ENCODE measurements around the gene CUL7. TPM values are rescaled to one million over a fixed set of nuclear protein-coding genes. Genes with fewer than 3 reads are reported as not detected.

CUL7 gene
- total RNA-seq, 1 experiment from 2014 or later: 23.5 TPM

- H3K27me3 ChIP-seq (ENCODE audit: insufficient read depth, low read length): no peaks in the 10 kb centered on the region
- no peak overlapping the region for H3K27ac ChIP-seq (ENCODE audit: insufficient read length, low read depth, low read length)
- H2BK5ac ChIP-seq (ENCODE audit: insufficient read length, low read length): no peak overlapping the region
- H3K23me2 ChIP-seq (ENCODE audit: insufficient read length, low read depth, low read length, poor library complexity, severe bottlenecking): peaks cover 10% of the 10 kb centered on the region
- H3K18ac ChIP-seq (ENCODE audit: insufficient read length, low read depth, low read length): no peak overlapping the region
- DNase-seq: no peak
- no peak overlapping the region for H3T11ph ChIP-seq (ENCODE audit: low read length)
- peak overlapping the region; percentile 60 for H3K4me2 ChIP-seq (ENCODE audit: insufficient read depth, insufficient read length, low read length)
- WGBS (ENCODE audit: extremely low coverage, insufficient read length, low lambda C conversion rate): no CpG with 5 or more reads among the region's 6 CpGs
- Mint-ChIP-seq H3K4me3 (peak overlapping the region; percentile 72 to 81), H3K36me3 (ENCODE audit: insufficient read depth in 1 of 3, low read depth in 3 of 3) (peaks cover 10 to 23% (median 22%) of the 10 kb centered on the region in 3 experiments), H3K27ac (no peak overlapping the region), H3K4me1 (peaks cover 30 to 63% of the 10 kb centered on the region in 2 experiments), H3K9me3 (no peaks in the 10 kb centered on the region), H3K27me3 (ENCODE audit: low read depth) (no peaks in the 10 kb centered on the region)
- peaks cover 13% of the 10 kb centered on the region for H3K4me1 ChIP-seq (ENCODE audit: insufficient read depth, low read length)
- no peak overlapping the region for H3K56ac ChIP-seq (ENCODE audit: insufficient read length, low read depth, low read length)
- no peak overlapping the region for H3K4ac ChIP-seq (ENCODE audit: low read depth, low read length)
- H4K8ac ChIP-seq (replicated peaks; ENCODE audit: insufficient read length, low read depth, low read length): no peak overlapping the region
- H3K14ac ChIP-seq (ENCODE audit: insufficient read depth, low read length): no peak overlapping the region
- peaks cover 17% of the 10 kb centered on the region; the same call in 1 of the 2 replicates for H3K79me2 ChIP-seq (ENCODE audit: insufficient read depth, low read length)
- TF ChIP-seq CTCF (conservative IDR thresholded peaks at IDR 0.05): no peak
- no peak overlapping the region for H4K5ac ChIP-seq (ENCODE audit: insufficient read length, low read depth, low read length)
- peaks cover 7% of the 10 kb centered on the region for H3K79me1 ChIP-seq (ENCODE audit: insufficient read depth, low read depth, low read length, poor library complexity, severe bottlenecking)
- no peak overlapping the region for H2BK120ac ChIP-seq (ENCODE audit: low read depth, low read length, poor library complexity, severe bottlenecking)
- no peak overlapping the region for H2BK15ac ChIP-seq (ENCODE audit: low read depth, low read length)
- no peak overlapping the region for H2AFZ ChIP-seq (ENCODE audit: low read length)
- no peak overlapping the region for H3K23ac ChIP-seq (ENCODE audit: insufficient read length, low read depth, low read length)
- H4K91ac ChIP-seq (ENCODE audit: insufficient read length, low read depth, low read length): no peak overlapping the region
- H2AK5ac ChIP-seq (ENCODE audit: insufficient read length, low read length): no peak overlapping the region
- H2BK12ac ChIP-seq (ENCODE audit: insufficient read length, low read depth, low read length): no peak overlapping the region
- no peaks in the 10 kb centered on the region for H3K9me3 ChIP-seq (ENCODE audit: control insufficient read depth, low read depth, low read length)
- H3K9ac ChIP-seq (ENCODE audit: extremely low read depth, insufficient read length, low read length): no peak overlapping the region
- H4K20me1 ChIP-seq (ENCODE audit: control insufficient read depth, insufficient read depth, insufficient read length): no peaks in the 10 kb centered on the region
- H2BK20ac ChIP-seq (ENCODE audit: low read depth, low read length, poor library complexity, severe bottlenecking): no peak overlapping the region
These were observed 21.4 kb upstream of the CUL7 start for GRCh38 chr6:43074847-43075669.

Data from H9 (cell line).